HG03342 (cell line): ENCODE results near the gene TIPARP.

Experiments used
- ATAC-seq: cut with Tn5 transposase; IDR thresholded peaks from one replicate; pipeline ENCODE4 v1.9.1; 2021; ENCODE audit warnings: mild to moderate bottlenecking, moderate library complexity; ENCODE audit not compliant: unreplicated experiment

The TIPARP gene

DNA sequence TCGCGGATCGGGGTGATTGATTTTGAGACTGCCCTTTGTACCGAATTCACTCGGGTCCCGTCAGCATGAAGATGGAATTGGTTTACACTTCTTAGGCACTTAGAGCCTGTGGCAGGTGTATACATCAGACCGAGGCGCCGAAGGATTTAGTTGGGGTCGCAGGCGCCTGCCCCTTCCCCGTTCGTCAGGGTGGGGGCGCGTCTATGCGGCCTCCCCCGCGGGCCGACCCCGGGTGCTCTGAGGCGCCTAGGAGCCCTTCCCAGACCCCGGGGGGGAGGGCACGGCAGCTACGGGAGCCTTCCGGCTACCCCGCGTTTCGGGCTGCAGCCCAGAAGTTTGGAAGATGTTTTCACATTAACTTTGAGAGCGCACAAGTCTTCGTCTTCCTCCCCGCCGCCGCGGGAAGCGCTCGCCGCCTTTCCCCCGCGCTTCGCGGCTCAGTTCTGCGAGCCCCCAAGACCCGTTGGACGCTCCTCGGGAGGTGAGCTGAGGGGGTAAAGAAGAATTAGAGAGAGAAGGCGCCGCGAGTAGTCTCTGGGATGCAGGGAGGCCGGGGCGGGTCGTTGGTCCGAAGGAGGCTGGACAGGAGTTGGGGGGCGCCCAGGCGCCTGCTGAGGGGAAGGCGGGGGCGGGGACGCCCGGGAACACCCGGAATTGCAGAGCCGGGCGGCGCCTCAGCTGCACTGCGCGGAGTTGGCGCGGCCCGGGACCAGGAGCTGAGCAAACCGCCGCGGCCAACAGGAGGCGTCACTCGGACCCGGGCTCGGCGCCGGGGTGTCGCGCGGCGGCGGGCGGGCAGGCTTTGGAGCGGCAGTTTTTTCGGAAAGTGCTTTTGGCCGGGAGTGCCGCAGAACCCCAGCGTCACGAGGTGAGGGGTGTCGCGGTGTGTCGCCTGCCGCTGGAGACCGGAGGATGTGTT lies 780 bp downstream of the TIPARP start:
- no peak for ATAC-seq

DNA sequence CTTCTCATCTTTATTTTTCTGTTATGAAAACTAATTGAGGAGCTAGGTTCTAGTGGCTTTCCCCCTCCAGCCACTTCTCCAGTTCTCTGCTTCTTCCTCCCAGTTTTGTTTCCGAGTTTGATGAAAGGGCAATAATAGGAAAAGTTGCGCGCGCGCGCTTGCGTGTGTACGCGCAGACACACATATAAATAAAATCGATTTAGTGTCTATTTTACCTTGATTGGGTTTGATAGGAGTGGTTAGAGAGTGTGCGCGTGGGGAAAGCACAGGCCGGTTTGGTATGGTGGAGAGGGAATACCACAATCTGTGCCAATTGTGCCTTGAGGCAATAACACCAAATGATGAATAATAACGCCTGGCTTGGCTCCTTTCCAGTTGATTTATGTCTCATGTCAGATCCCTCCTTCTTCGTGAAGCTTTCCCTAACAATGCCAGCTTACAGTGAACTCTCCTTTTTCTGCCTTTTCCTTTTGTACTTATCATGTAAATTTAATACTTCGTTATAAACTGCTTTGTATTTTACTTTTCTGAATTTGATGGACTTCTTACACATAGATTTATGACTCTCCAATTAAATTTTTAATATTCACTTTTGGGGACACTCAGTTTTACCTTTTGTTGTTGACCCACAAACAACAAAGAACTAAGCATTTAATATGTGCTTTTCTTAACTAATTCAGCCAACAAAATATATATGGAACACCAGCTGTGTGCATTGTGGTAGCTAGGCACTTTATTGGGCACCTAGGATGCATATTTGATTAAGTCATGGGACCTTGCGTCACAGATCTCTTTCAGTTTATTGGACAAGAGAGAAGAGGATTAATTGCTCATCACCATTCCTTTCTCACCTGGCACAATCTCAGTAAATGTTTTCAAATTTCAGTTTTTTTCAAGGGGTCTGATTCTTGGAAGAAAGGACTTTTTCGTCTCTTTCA lies 1.7 kb downstream of the TIPARP start:
- ATAC-seq = no peak

DNA sequence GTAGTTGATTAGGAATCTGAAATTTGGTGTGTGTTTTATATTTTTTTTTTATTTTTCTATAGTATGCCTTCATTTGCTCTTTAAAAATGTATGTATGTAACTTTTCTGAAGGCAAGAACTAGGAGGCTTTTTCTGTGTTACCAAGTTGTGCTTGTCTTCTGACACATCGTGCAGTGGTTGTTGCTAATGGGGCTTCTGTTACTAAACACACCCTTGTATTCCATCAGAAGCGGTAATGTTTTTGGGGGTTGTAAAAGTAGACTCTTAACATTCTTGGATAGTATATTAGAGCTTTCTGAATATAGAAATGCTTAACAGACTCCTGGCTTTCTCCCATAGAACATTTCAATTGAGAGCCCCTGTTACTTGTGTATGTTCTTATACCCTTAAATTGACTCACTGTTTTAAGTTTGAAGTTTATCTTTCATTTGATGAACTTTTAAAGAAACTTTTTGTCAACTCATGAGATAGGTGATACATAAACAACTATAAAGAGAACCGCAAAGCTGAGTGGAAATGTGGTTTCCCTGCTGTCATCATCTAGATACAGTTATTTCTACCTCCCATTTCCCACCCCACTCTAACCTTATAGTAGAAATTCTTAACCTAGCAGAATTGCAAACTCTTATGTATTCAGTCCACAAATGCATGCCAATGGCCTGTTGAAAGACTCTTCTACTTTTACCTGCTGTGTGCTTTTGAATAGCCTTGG lies 2.5 kb downstream of the TIPARP start:
- ATAC-seq = no peak

DNA sequence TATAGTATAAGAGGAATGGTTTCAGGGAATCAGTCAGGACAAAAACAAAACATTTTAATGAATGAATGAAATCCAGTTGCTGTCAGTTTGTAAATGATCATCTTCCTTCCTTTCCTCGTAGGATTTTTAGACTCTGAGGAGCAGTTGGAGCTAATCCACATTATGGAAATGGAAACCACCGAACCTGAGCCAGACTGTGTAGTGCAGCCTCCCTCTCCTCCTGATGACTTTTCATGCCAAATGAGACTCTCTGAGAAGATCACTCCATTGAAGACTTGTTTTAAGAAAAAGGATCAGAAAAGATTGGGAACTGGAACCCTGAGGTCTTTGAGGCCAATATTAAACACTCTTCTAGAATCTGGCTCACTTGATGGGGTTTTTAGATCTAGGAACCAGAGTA lies 3.1 kb downstream of the TIPARP start:
- ATAC-seq = no peak

DNA sequence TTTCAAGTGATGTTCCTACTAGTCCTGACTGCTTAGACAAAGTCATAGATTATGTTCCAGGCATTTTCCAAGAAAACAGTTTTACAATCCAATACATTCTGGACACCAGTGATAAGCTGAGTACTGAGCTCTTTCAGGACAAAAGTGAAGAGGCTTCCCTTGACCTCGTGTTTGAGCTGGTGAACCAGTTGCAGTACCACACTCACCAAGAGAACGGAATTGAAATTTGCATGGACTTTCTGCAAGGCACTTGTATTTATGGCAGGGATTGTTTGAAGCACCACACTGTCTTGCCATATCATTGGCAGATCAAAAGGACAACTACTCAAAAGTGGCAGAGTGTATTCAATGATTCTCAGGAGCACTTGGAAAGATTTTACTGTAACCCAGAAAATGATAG lies 3.8 kb downstream of the TIPARP start:
- ATAC-seq = no peak

DNA sequence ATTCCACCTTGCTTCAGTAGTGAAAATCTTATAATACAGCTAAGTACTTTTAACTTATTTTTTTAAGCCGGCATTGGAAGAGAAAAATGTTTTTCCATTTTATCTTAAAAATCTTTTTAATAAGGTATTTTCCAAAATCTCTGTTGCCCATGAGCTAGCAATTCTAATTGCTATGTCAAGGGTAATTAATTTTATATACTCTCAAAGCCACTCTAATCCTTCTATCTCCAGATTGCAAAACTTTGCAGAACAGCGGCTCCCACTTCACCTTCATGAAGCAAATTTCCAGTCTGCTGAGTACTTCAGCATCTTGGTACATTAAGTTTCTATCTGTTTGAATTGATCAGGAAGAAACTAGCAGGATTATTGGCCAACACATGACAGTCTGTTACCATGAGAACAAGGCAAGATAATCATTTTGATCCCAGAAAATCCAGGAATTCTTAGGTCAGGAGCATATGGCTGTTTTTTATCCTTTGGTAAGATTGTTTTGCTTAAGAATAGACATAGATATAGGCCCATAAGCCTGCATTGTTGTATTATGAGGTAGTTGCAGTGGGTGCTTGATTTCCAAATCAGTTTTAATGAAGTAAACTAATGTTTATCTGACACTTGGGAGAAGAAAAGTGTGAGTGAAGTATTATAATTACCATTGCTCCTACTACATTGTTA lies 6.0 kb downstream of the TIPARP start:
- ATAC-seq = no peak

DNA sequence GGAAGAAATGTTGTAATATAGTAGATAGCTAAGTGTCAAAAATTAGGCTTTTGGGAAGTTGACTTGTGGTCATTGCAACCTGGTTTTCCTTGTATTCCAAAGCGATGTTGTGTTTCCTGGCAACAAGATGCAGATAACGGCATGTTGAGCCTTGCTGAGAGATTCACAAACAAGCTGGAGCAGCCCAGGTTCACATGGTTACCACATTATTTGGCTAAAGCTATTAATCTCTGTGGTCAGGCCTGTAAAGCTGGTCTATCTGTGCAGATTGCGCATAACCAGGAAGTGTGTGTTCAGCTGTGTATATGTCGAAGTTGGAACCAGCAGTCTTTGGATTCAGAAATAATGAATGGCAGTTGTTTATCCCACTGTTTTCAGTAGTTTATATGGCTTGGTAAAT lies 6.6 kb downstream of the TIPARP start:
- peak; percentile 82 for ATAC-seq

DNA sequence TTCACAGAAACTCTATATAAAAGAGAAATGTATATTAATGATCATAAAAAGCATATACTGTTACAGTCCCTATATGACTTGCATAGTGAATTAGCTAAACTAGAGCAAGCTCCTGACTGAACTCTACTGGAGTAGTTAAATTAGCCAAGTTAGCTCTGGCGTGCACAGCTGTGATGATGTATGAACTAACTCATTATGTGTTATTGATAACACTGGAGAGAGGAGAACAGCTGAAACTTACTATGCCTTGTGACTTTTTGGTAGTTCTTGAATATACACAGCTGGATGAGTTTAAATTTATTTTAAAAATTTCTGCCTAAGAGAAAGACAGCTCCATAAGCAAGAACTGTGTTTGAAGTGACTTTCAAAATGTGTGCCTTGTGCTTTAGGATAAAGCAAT lies 8.1 kb downstream of the TIPARP start:
- no peak for ATAC-seq

DNA sequence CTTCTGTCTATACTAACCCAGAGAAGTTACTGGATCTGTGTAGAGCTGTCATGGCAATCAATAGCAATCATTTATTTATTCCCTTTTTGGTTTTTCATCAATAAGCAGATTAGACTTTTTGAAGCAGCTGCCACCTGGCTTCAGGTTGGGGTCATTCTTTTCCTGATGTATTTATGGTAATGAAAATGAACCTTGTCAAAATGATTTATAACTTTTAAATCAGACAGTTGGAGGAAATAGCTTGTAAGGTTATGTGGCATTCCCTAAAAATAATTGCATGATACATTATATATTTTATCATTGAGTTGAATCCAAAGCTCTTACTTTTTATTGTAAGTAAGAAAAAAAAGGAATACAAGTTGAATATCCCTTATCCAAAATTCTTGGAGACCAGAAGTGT lies 8.6 kb downstream of the TIPARP start:
- no peak for ATAC-seq

DNA sequence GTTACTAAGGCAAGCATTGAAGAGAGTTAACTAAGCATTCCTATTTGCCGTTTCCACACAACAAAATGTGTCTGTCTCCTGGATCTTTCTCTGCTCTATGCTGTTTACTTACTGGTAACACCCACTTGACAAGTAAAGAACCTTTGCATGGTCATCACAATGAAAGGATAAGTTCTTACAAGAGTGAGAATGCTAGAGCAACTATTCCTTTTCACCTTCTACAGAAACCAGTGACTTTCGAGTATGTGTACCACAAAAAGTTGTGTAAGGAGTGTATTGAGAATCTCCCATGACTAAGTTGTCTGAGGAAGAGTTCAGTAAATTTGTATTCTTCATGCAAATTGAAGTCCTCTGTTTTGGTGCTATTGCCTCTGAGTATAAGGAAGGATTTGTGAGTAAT lies 10.8 kb downstream of the TIPARP start:
- no peak for ATAC-seq

DNA sequence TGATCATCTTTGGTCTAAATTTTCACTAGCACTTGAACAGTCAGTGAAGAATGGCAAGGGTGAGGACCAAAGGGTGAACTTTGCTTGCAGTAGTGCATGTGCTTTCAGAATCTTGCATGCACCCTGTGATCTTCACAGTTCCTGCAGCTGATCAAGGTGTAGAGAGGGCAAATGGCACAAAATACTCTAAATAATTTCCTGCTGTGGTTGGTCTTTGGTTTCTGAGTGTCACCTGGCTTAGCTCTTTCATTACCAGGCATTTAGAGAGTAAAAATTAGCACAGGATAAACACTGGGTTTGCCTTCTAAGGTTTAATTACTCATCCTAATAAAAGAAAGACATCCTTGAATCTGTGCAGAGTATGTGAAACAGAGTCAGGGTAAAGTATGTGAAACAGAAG lies 11.4 kb downstream of the TIPARP start:
- ATAC-seq = no peak

DNA sequence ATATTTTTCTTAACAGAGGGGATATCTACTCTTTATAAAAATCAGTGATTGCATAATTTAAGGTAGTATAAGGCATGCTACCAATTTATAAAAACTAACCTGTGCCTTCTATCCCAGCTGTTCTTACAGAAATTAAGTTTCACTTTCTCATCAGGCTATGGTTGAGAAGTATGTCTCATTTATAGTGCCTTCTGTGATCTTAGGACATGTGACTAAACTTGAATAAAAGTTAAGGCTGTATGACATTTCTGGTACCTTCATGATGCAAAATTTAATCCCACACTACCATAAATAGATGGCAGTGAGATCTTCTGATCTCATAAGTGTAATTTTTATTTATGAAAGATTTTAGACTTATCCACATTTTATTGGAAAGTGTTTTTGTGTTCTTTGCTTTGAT lies 12.6 kb downstream of the TIPARP start:
- peak; percentile 50 for ATAC-seq

DNA sequence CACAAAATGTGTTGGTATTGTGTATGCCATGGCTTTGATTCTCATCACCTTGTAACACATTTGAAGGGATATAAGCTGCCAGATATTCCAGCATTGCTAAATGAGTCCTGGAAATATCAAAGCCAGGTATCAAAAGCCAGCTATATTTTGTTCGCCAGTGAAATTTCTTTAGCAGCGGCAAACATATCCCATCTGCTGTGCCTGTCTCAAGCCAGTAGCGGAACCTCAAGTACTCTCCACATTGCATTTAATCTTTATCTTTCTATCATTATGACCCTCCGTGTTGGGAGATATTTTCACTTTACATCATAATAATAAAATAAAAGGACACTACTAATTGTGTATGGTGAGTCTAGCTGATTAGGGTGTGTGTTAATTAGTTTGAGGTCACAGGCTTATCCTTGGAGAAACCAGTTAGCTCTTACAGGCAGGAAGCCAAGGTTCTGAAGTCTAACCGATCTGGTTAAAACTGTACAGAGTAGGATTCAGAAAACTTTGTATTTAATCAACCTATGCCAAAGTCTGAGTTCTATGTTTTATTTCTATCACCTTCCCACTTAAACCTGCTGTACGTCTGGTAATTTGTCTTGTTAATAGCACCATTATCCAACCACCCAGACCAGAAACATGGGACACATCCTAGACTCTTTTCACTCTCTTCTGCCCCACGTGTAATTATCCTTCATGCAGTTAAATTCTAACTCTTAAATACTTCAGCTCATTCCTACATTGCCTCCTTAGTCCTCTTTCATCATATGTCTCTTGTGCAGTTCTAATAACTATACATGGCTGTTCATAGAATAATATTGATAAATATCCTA lies 14.5 kb downstream of the TIPARP start:
- no peak for ATAC-seq

DNA sequence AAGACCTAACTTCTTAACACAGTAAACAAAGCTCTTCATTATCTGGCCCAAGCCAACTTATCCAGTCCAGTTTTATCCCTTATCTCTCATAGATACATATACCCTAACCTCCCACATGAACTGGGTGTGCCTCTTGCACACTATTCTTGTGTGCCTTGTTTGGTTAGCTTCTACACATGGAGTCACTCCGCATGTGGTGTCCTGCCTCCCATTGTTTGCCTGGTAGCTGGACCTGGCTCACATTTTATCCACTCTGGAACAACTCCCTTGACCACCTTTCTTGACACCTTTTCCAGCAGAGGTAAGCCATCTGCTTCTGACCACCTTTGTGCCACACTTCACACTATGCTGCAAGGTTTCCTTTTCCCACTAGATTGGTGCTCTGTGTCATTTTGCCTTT lies 15.2 kb downstream of the TIPARP start:
- ATAC-seq = no peak

DNA sequence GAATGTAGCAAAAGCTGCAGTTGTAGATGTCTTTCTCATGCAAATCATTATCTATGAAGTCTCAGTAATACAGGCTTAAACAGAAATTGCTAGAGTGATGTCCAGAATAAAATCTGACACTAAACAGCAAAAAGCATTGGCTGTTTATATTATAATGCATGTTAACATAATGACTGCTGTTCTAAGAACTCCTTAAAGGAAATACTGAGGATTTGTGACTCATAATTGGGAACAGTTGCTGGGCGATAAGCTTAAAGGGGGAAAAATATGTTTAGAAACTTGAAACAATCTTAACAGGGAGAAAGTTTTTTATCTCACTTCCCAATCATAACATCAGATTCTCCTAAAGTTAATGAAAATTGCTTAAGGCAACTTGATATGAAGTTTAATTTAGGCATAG lies 17.5 kb downstream of the TIPARP start:
- ATAC-seq = no peak

DNA sequence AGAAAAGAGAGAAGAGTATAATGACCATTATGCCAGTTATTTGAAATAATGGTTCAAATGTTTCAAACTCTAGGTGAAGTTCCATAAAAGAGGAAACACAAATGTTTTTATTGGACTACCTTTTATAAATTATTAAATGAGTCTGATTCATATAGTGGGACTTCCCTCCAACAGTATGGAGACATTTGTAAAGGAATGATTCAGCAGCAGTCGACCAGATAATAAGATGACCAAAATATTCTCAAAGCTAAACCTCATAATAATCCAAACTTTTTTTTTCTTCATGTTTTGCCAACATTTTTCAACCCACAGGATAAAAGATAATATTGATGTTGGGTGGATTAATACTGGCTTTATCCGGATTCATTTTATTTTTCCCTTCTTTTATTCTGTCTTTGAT lies 18.8 kb downstream of the TIPARP start:
- no peak for ATAC-seq

DNA sequence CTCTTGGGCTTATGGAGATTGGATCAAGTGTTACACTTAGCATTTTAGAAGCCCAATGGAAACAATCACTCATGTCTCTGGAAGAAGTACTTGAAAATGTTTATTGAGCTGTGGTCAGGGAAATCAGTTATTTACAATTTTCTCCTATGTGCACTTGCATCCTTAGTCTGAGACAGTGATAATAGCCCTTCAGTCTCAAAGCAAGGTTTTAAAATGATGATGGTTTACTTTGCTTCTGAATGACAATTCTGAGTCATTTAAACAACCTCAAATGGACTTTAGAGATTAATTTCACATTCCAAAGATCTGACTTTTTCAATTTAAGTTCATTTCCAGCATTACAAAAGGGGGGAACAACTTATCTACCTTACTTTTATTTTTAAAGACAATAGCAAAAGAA lies 20.1 kb downstream of the TIPARP start:
- ATAC-seq = no peak

DNA sequence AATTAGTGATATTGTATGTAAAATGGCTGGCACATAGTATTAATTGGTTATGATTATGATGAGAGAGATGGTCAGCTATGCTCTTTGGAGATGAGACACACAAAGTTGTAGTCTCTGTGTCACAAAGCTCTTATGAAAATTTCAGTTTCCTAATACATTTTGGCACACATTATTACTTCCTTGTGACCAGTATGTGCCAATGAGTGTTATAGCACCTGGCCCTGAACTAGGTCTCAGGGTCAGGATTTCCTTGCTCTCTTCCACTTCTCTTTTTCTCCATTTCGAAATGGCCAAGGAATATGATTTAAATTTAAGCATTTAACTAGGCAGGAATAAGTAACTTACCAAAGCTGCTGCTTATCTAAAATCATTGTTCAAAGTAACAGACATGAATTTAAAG lies 28.0 kb downstream of the TIPARP start:
- no peak for ATAC-seq

DNA sequence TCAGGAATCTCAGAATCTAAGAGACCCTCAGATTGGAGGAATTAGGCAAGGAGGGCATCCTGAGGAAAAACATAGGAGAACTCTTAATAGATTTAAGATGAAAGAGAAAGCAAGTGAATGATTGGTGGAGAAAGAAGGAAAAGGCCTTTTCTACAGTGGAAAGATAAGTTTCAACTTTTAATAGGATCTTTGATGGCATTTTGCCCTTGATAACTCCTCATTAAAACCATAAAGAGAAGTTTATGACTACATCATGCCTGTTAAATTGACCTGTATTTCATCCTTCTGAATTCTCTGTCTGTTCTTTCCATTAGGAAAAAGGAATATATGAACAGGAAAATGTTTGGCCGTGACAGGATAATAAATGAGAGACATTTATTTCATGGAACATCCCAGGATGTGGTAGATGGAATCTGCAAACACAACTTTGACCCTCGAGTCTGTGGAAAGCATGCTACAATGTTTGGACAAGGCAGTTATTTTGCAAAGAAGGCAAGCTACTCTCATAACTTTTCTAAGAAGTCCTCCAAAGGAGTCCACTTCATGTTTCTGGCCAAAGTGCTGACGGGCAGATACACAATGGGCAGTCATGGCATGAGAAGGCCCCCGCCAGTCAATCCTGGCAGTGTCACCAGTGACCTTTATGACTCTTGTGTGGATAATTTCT lies 30.1 kb downstream of the TIPARP start:
- ATAC-seq = no peak
